HG03280 (cell line): ENCODE data around the gene PUM1.
"Not testable (repeated sequence)": the region's sequence is repeated elsewhere in the genome, so short reads cannot be mapped to it uniquely, and the experiment has no call there.

Experiments used
- ATAC-seq: cut with Tn5 transposase; IDR thresholded peaks from one replicate; pipeline ENCODE4 v1.9.1; 2021; ENCODE audit warnings: mild to moderate bottlenecking, moderate library complexity; ENCODE audit not compliant: unreplicated experiment

The PUM1 gene

GRCh38 chr1:30966690-30967369 is 98.7 kb downstream of the PUM1 start:
- no peak for ATAC-seq

- no peak for ATAC-seq
Measured at GRCh38 chr1:30965924-30966599, 99.5 kb downstream of the PUM1 start.

GRCh38 chr1:30964706-30965105 is 100.8 kb downstream of the PUM1 start:
- ATAC-seq: no peak

- no peak for ATAC-seq
Measured at GRCh38 chr1:30962609-30963508, 102.7 kb downstream of the PUM1 start.

GRCh38 chr1:30957560-30958222 is 107.8 kb downstream of the PUM1 start:
- ATAC-seq: no peak

- ATAC-seq: no peak
Measured at GRCh38 chr1:30955448-30956015, 110.0 kb downstream of the PUM1 start.

- ATAC-seq: no peak
Measured at GRCh38 chr1:30953685-30954084, 111.8 kb downstream of the PUM1 start.

GRCh38 chr1:30952098-30952497 is 113.4 kb downstream of the PUM1 start:
- ATAC-seq: no peak

- no peak for ATAC-seq
Measured at GRCh38 chr1:30950700-30951099, 114.8 kb downstream of the PUM1 start.

GRCh38 chr1:30950053-30950452 is 115.5 kb downstream of the PUM1 start:
- ATAC-seq: no peak

GRCh38 chr1:30949487-30949838 is 116.1 kb downstream of the PUM1 start:
- not testable (repeated sequence) for ATAC-seq

- not testable (repeated sequence) for ATAC-seq
Measured at GRCh38 chr1:30948813-30949486, 116.6 kb downstream of the PUM1 start.

GRCh38 chr1:30948278-30948677 is 117.2 kb downstream of the PUM1 start:
- ATAC-seq: no peak

GRCh38 chr1:30947212-30947611 is 118.3 kb downstream of the PUM1 start:
- ATAC-seq: no peak

- no peak for ATAC-seq
Measured at GRCh38 chr1:30942326-30942963, 123.1 kb downstream of the PUM1 start.

- ATAC-seq: no peak
Measured at GRCh38 chr1:30940541-30940940, 125.0 kb downstream of the PUM1 start.

GRCh38 chr1:30936541-30937171 is 128.9 kb downstream of the PUM1 start:
- ATAC-seq: no peak

- not testable (repeated sequence) for ATAC-seq
Measured at GRCh38 chr1:30935758-30936157, 129.8 kb downstream of the PUM1 start.

GRCh38 chr1:30934613-30935012 is 130.9 kb downstream of the PUM1 start:
- no peak for ATAC-seq
